Measurements from ENCODE around the gene UPF1.
"Not testable (repeated sequence)": the region's sequence is repeated elsewhere in the genome, so short reads cannot be mapped to it uniquely, and the experiment has no call there.

The UPF1 gene

DNA sequence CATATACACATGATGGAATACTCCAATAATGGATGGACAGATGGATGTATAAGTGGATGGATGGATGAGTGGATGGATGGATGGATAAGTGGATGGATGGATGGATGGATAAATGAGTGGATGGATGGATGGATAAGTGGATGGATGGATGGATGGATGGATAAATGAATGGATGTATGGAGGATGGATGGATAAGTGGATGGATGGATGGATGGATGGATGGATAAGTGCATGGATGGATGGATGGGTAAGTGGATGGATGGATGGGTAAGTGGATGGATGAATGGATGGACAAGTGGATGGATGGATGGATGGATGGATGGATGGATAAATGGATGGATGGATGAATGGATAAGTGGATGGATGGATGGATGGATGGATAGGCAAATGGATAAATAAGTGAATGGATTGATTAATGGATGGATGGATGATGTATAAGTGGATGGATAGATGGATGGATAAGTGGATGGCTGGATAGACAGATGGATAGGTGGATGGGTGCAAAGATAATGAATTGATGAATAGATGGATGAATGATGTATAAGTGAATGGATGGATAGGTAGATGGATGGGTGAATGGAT lies 32.3 kb upstream of the UPF1 start:
- FAIRE-seq, result no peak

DNA sequence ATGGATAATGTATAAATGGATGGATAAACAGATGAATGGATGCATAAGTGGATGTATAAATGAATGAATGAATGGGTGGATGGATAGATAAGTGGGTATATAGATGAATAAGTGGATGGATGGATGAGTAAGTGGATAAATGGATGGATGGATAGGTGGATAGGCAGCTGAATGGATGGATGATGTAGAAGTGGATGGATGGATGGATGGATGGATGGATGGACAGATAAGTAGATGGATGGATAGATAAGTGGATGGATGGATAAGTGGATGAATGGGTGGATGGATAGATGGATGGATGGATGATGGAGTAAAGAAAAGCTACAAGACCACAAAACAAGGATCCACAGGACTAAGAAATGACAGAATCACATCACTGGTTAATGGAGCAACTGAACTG lies 31.7 kb upstream of the UPF1 start:
- FAIRE-seq, result no peak

DNA sequence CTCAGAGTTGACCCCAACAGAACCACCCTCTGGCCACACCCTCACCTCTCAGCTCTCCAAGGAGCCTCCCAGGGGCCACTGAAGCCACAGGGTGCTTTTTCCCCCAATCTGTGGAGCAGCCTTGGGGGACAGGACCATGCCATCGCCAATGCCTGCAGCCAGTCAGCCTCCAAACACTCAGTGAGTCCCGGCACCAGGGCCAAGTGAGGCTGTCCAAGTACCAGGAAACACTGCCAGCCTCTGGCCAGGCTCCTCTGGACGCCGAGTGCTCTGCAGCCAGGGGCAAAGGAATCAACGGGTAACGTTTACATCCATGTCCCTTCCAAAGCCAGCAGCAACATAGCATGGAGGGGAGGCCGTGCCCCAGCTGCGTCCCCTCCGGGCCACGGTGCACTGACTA lies 31.1 kb upstream of the UPF1 start:
- no peak for FAIRE-seq

DNA sequence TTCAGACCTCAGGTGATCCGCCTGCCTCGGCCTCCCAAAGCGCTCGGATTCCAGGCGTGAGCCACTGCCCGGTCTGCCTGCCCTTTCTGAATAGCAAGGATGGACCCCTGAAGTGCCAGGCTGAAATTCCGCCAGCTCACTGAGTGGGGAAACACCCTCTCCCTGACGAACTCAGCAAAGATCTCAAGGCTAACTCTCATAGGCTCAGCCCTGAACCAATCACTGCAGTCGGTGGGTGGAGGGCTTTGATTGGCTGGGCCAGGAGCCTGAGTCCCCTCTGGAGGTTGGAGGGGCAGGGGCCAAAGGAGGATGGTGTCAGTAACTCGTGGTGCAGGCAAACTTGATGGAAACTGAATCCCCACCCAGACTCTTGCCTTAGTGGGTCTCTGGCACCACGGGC lies 29.4 kb upstream of the UPF1 start:
- no peak for FAIRE-seq

- FAIRE-seq, result no peak
Measured at GRCh38 chr19:18803550-18804138, 28.1 kb upstream of the UPF1 start.

DNA sequence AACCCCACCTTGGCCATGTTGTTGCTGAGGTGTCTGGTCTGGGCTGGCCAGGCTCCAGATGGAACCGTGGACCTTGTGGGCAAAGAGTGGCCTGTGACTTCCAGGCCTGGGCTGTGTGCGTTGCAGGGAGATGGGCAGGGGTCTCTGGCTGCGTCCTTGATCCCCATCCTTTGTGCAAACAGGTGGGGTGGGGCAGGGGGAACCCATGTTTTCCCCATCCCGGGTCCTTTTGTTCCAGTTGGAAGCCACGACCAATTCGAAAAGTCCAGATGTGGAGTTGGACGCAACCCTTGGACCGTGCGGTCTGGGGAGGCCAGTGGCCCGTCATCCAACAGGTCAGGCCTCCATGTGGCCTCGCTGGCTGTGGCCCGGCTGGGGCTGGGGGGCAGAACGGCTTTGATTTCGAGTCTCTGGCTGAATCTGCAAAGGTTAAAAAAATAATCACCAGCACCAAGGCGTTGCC lies 27.6 kb upstream of the UPF1 start:
- no peak for FAIRE-seq

- no peak for FAIRE-seq
Measured at GRCh38 chr19:18804643-18805042, 27.1 kb upstream of the UPF1 start.

DNA sequence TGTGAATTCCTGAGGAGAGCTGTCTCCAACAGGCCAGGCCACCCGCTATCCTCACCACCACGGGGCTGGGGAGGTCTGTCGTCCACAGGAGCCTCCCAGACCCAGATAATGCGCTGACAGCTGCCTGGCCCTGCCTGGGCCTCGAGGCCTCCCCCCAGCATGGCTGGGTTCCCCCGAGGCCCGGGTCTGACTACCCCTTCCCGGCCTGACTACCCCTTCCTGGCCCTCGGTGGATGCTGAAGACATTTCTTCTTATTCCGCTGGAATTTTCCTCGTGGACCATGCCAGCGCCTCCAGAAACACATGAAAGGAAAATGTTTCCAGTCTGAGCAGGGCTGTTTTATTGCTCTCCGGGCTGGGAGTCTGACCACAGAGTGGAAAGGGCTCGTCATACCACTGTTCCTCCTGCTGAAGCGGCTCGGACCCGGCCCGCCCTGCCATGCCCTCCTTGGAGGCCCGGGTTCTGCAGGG lies 23.9 kb upstream of the UPF1 start:
- no peak for FAIRE-seq

GRCh38 chr19:18809149-18809868 lies 22.4 kb upstream of the UPF1 start:
- no peak for FAIRE-seq

- not testable (repeated sequence) for FAIRE-seq
Measured at GRCh38 chr19:18811638-18812037, 20.1 kb upstream of the UPF1 start.

- FAIRE-seq, result no peak
Measured at GRCh38 chr19:18814063-18814462, 17.7 kb upstream of the UPF1 start.

DNA sequence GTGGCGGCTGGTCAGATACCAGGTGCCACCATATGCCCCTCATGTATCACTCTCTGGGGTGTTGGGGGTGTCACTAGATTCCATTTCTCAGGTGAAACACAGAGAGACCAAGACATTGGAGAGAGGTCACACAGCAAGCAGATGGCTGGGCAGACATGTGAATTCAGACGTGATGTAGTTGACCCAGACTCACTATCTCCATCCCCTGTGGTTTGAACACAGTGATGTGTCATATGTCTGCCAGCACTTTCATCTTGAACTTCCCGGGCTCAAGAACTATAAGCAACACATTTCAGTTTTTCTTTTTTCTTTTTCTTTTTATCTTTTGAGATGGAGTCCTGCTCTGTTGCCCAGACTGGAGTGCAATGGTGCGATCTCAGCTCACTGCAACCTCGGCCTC lies 16.1 kb upstream of the UPF1 start:
- FAIRE-seq, result no peak

GRCh38 chr19:18816645-18817044 lies 15.1 kb upstream of the UPF1 start:
- FAIRE-seq, result not testable (repeated sequence)

GRCh38 chr19:18817574-18817973 lies 14.2 kb upstream of the UPF1 start:
- FAIRE-seq, result no peak

- FAIRE-seq, result no peak
Measured at GRCh38 chr19:18828786-18829185, 3.0 kb upstream of the UPF1 start.

DNA sequence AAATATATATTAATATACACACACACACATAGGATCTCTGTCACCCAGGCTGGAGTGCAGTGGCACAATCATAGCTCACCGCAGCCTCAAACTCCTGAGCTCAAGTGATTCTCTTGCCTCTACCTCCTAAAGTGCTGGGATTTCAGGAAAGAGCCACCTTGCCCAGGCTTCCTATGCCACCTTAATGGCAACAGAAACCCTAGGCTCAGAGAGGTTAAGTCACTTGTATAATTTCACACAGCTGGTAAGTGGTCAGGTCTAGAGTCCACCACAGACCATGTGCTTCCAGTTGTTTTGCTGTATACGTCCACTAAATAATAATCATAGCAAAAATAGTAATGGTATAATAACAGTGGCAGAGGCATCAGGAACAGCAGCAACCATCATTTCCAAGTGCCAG lies 1.3 kb upstream of the UPF1 start:
- no peak for FAIRE-seq

DNA sequence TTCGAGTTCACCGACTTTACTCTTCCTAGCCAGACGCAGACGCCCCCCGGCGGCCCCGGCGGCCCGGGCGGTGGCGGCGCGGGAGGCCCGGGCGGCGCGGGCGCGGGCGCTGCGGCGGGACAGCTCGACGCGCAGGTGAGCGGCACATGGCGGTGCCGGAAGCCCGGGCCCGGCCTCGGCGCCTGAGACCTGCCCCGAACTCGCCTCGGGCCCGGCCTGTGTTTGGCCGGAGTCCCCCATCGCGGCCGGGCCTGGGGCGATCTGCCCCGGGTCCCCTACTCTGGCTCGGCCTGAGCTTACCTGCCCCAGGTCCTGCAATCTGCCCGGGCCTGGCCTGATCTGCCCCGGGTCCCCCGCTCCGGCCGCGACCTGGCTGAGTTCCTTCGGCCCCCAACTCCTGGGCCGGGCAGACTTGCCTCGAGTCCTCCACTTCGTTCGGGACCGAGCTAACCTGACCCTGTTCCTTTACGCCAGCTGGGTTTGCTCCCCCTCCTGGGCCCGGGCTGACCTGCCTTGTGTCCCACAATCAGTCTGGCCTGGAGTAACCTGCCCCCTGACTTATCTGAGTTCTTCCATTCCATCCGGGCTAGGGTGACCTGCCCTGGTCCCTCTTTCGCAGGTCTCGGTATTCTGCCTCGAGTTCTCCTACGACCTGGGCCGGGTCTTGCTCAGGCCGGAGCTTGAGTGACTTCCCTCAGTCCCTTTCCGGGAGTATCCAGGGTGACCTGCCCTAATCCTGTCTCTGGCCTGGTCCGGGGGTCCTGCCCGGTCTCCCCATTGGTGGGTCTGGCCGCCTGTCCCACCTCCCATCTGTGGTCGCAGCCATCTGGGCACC lies 764 bp downstream of the UPF1 start:
- no peak for FAIRE-seq

GRCh38 chr19:18833141-18833476 lies 1.4 kb downstream of the UPF1 start:
- no peak for FAIRE-seq

- no peak for FAIRE-seq
Measured at GRCh38 chr19:18833849-18834643, 2.3 kb downstream of the UPF1 start.

- no peak for FAIRE-seq
Measured at GRCh38 chr19:18834644-18834984, 2.9 kb downstream of the UPF1 start.

- no peak for FAIRE-seq
Measured at GRCh38 chr19:18839465-18840287, 7.9 kb downstream of the UPF1 start.

All from endometrium (tissue), 2 donors.